HG02870 (cell line): Measurements from ENCODE around the gene GPR26.
"Not testable (repeated sequence)": the region's sequence is repeated elsewhere in the genome, so short reads cannot be mapped to it uniquely, and the experiment has no call there.

Experiments
- ATAC-seq: cut with Tn5 transposase; IDR thresholded peaks from one replicate; pipeline ENCODE4 v1.9.1; 2021; ENCODE audit warnings: mild to moderate bottlenecking, moderate library complexity; ENCODE audit not compliant: unreplicated experiment

The GPR26 gene

GRCh38 chr10:123706236-123706635 lies 40.1 kb downstream of the GPR26 start:
- no peak for ATAC-seq

DNA sequence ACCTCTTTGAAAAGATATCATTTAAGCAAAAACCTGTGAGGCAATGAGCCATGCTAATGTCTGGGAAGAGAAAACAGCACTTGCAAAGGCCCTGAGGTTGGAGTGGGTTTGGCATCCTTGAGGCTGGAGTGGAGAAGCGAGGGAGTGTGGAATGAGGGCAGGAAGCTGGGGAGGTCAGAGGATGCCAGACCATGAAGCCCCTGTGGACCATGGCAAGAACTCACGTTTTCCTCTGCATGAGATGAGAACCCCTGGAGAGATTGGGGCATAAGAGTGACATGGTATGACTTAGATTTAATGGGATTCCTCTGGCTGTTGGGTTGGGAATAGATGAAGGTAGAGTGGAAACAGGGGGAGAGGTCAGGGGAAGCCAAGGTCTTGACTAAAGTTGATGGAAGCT lies 49.4 kb downstream of the GPR26 start:
- no peak for ATAC-seq

- no peak for ATAC-seq
These were observed 51.2 kb downstream of the GPR26 start for GRCh38 chr10:123717336-123717735.

- no peak for ATAC-seq
These were observed 52.4 kb downstream of the GPR26 start for GRCh38 chr10:123718544-123719060.

DNA sequence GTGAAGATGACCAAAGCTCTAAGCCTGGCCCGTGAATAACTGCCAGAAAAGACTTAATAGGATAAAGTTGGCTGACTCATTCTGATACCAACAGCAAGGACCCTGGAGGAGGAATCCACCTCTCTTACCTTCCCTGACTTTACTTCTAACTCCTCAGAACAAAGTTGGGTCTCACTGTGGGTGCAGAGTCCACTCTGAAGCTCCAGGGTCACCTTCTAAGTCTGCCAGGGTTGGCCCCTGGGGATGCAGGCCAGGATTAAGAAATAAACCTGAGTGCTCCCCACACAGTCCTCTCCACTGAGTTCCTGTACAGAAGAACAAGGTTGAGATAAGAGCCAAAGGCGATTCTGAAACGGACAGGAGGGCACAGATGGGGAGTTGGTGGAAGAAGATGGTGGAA lies 54.4 kb downstream of the GPR26 start:
- ATAC-seq = no peak

DNA sequence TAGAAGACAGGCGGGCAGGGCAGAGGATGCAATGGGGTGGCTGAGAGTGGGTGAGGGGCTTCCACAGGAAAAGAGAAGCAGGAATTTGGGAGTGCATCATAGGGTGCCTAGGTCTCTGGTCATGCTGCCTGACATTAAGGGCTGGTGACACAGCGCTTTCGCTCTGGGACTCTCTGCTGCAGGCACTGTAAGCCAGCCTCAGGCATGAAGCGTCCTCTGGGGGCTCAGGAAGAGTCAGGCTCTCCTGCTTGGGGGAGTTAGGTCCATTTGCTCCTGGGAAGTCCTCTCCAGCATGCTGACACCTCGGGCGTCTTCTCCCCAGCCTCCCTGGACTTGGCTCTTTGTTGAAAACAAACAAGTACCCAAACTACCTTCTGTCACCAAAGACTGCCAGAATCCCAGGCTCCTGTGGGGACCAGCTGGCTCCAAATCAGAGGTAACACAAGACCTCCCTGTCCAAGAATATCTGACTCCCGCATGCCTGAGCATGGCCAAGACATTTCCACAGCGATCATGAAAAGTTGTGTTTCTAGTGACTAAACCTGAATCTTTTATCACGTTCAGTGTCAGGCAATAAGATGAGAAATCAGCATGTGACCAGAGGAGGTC lies 55.4 kb downstream of the GPR26 start:
- no peak for ATAC-seq

GRCh38 chr10:123722351-123722750 lies 56.2 kb downstream of the GPR26 start:
- no peak for ATAC-seq

DNA sequence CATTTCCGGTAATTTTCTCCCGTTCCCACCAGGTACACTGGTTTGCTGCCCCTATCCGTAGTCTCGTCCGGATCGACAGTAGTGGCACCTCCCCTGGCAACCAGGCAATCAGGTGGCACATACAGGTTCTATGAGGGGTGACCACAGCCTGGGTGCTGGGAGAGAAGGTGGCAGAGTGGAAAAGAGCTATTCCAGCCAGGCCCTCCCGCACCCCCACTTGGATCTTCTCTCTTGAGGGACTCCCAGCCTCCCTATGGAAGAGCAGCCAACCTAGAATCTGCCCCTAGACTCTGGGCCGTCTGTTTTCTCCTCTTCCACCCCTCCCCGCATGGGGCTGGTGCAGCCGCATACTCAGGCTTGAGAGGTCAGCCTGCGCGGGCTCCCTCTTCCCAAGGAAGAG lies 58.6 kb downstream of the GPR26 start:
- ATAC-seq = no peak

DNA sequence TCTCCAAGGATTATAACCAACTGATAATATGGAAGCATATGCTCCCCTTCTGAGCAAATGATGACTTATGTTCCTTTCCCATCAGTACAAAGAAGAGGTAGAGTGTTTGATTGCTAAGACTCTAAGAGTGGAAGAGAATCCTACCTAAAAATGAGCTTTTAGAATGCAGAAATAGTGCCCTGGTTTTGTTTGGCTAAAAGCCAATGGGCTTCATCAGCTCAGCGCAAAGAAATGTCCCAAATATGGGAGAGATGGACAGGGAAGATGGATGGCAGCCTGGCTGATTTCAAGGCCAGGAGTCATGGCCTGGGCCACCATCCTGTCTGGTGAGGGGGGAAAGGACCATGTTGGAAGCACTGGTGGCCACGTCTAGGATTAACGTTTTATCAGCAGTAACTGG lies 60.2 kb downstream of the GPR26 start:
- ATAC-seq = no peak

- ATAC-seq = no peak
These were observed 60.7 kb downstream of the GPR26 start for GRCh38 chr10:123726836-123727235.

DNA sequence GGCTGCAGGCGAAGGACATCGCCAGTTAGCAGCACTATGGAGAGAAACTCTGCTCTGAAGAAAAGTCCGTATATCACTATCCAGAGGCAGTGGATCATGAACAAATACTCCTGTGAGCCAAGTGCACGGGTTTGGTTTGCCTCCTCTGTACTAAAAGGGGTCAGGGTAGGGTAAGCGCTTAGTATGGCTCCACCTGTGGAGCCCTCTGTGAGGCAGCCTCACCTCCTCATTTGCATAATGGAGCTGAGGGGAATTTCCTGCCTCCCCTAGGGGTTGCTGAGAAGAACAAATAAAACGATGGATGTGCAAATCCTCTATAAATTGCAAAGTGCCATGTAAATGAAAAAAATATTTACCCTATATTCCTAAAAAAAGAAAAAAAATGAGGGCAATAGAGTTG lies 63.4 kb downstream of the GPR26 start:
- no peak for ATAC-seq

GRCh38 chr10:123736917-123737316 lies 70.8 kb downstream of the GPR26 start:
- not testable (repeated sequence) for ATAC-seq

GRCh38 chr10:123741146-123741545 lies 75.0 kb downstream of the GPR26 start:
- ATAC-seq = no peak

DNA sequence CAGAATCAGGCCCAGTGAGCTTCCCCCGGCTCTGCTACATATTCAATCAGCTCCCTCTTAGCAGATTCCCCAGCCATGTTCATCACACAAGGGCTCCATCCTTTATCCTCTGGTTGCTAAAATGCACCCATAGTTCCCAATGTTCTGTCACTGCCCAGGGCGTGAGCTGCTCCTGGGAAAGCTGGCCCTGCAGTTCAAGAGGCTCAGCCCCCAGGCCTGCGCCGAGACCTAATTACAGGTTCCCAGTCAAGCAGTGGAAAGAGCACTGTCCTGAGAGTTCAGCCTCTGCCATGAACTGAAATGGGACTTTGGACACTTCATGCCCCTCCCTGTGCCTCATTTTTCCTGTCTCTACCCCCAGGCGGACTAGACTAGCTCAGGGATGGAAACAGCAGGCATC lies 75.6 kb downstream of the GPR26 start:
- no peak for ATAC-seq

- ATAC-seq = no peak
These were observed 76.7 kb downstream of the GPR26 start for GRCh38 chr10:123742751-123743440.

DNA sequence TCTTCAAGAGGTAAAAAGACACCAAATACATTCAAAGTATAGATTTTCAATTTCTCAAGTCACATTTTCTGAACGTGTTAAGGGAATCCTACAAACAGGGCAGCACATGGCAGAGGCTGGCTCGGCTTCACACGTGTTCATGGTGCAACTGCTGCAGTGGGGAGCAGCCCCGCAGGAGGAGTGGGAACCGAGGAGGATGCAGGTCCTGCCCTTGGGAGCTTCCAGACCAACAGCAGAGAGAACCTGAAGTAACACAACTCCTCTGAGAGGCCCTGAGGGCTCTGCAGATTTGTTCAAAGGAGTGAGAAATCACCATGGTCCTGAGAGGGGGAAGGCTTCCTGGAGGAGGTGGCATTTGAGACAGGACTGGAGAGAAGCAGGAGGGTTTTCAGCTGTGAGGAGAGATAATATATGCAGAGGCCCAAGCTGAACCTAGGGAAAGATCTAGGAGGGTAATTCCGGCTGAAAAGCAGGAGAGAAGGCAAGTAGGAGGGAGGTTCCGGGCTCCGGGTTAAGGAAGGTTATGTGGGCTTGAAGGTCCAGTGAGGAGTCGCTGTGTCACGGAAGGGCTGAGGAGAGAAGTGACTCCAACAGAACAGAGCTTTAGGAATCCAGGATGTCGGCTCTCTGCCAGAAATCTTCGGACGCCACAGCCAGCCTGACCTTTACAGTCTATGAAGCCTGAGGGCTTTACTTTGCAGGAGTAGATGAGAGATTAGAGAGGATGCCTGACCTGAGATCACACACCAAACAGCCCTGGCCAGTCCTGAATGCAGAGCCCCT lies 77.5 kb downstream of the GPR26 start:
- no peak for ATAC-seq

- ATAC-seq = no peak
These were observed 78.0 kb downstream of the GPR26 start for GRCh38 chr10:123744224-123744536.
